ENCODE results near the gene MS4A5. TPM values are rescaled to one million over a fixed set of nuclear protein-coding genes. Genes with fewer than 3 reads are reported as not detected.

MS4A5 gene
- total RNA-seq, 1 experiment from 2014 or later, result not detected

DNA sequence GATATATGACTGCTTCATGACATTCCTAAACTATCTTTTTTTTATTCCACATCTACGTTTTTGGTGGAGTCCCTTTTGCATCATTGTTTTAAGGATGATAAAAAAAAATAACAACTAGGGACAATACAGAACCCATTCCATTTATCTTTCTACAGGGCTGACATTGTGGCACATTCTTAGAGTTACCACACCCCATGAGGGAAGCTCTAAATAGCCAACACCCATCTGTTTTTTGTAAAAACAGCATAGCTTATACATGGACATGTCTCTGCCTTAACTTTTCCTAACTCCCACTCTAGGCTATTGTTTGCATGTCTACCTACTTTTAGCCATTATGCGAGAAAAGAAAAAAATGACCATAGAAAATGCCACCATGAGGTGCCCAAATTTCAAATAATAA lies 39.5 kb downstream of the MS4A5 start:
- Histone ChIP-seq H3K27ac (ENCODE audit: low read depth, low read length, poor library complexity, severe bottlenecking) (no peak overlapping the region), H3K4me3 (ENCODE audit: low read depth, low read length, poor library complexity, severe bottlenecking) (no peak overlapping the region), H3K4me1 (ENCODE audit: insufficient read depth, low read length, poor library complexity, severe bottlenecking) (no peaks in the 10 kb centered on the region), H3K9me3 (ENCODE audit: low read depth, low read length, poor library complexity, severe bottlenecking) (no peaks in the 10 kb centered on the region), H3K27me3 (replicated peaks; ENCODE audit: insufficient read depth, low read depth, low read length, poor library complexity) (no peaks in the 10 kb centered on the region), H3K36me3 (ENCODE audit: insufficient read depth, low read length, poor library complexity, severe bottlenecking) (no peaks in the 10 kb centered on the region)
- TF ChIP-seq EZH2 (IDR thresholded peaks at IDR 0.05; ENCODE audit: borderline replicate concordance, low read depth, low read length, poor library complexity, severe bottlenecking), result no peak
- TF ChIP-seq CTCF (conservative IDR thresholded peaks at IDR 0.05; ENCODE audit: low read depth, low read length), result no peak
- CTCF ChIA-PET, result no interaction called here
- no TSS peak for BruUV-seq (replicated peaks)
- POLR2A ChIA-PET (ENCODE audit: low non-redundant PET), result no interaction called here
- intact Hi-C loops (cut with micrococcal nuclease; ENCODE audit: unreplicated experiment), result no loop called here
- DNase-seq (ENCODE audit: low spot score), result no peak

DNA sequence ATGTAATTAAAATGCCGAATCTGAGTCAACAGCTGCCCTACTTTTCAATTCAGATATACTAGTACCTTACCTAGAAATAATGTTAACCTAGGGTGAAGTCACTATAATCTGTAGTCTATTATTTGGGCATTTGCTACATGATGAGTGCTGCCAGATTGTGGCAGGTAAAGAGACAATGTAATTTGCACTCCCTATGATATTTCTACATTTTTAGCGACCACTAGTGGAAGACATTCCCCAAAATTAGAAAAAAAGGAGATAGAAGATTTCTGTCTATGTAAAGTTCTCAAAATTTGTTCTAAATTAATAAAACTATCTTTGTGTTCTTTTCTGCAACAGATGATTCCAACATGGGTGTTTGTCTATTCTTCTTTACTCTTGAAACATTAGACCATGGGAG lies 40.4 kb downstream of the MS4A5 start:
- TF ChIP-seq CTCF (conservative IDR thresholded peaks at IDR 0.05; ENCODE audit: low read depth, low read length) (peak; percentile 28; the same call in 1 of the 2 replicates), EZH2 (IDR thresholded peaks at IDR 0.05; ENCODE audit: borderline replicate concordance, low read depth, low read length, poor library complexity, severe bottlenecking) (no peak)
- Histone ChIP-seq H3K9me3 (ENCODE audit: low read depth, low read length, poor library complexity, severe bottlenecking) (no peaks in the 10 kb centered on the region), H3K4me3 (ENCODE audit: low read depth, low read length, poor library complexity, severe bottlenecking) (no peak overlapping the region), H3K27me3 (replicated peaks; ENCODE audit: insufficient read depth, low read depth, low read length, poor library complexity) (no peaks in the 10 kb centered on the region), H3K27ac (ENCODE audit: low read depth, low read length, poor library complexity, severe bottlenecking) (no peak overlapping the region), H3K4me1 (ENCODE audit: insufficient read depth, low read length, poor library complexity, severe bottlenecking) (no peaks in the 10 kb centered on the region), H3K36me3 (ENCODE audit: insufficient read depth, low read length, poor library complexity, severe bottlenecking) (no peaks in the 10 kb centered on the region)
- CTCF ChIA-PET, result no interaction called here
- no TSS peak for BruUV-seq (replicated peaks)
- DNase-seq (ENCODE audit: low spot score), result no peak
- POLR2A ChIA-PET (ENCODE audit: low non-redundant PET), result no interaction called here
- intact Hi-C loops (cut with micrococcal nuclease; ENCODE audit: unreplicated experiment), result no loop called here

DNA sequence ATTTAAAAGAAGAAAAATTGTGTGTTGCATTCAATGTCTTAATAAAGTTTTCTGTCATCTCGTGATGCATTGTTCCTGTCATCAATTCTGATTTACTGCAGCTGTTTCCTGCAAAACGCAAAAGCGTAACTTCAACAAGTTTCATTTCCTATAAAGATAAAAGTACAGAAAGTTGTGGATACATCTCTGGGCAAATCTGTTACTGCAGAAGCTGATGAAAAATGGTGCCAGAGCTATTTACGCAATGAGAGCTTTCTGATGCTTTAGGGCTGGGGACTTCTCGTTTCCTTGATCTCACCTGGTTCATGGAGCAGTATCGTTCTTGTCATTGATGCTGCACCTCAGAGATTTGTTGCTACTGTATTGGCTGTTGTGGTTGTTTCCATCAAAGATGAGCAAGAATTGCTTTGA lies 47.7 kb downstream of the MS4A5 start:
- CTCF ChIA-PET, result interaction anchor here (0.6 kb wide), 1 partner anchor 411 kb away, joined by 4 read pairs; no protein-coding TSS in a partner anchor
- POLR2A ChIA-PET (ENCODE audit: low non-redundant PET), result interaction anchor here (0.6 kb wide), 1 partner anchor 51 kb away, joined by 7 read pairs; no protein-coding TSS in a partner anchor
- TF ChIP-seq CTCF (conservative IDR thresholded peaks at IDR 0.05; ENCODE audit: low read depth, low read length) (no peak), EZH2 (IDR thresholded peaks at IDR 0.05; ENCODE audit: borderline replicate concordance, low read depth, low read length, poor library complexity, severe bottlenecking) (no peak)
- no peaks in the 10 kb centered on the region for H3K36me3 ChIP-seq (ENCODE audit: insufficient read depth, low read length, poor library complexity, severe bottlenecking)
- intact Hi-C loops (cut with micrococcal nuclease; ENCODE audit: unreplicated experiment), result no loop called here
- peaks cover 26% of the 10 kb centered on the region for H3K27me3 ChIP-seq (replicated peaks; ENCODE audit: insufficient read depth, low read depth, low read length, poor library complexity)
- no TSS peak for BruUV-seq (replicated peaks)
- H3K27ac ChIP-seq (ENCODE audit: low read depth, low read length, poor library complexity, severe bottlenecking), result no peak overlapping the region
- H3K4me1 ChIP-seq (ENCODE audit: insufficient read depth, low read length, poor library complexity, severe bottlenecking), result no peaks in the 10 kb centered on the region
- no peaks in the 10 kb centered on the region for H3K9me3 ChIP-seq (ENCODE audit: low read depth, low read length, poor library complexity, severe bottlenecking)
- DNase-seq (ENCODE audit: low spot score), result no peak
- H3K4me3 ChIP-seq (ENCODE audit: low read depth, low read length, poor library complexity, severe bottlenecking), result no peak overlapping the region
